Stomach smooth muscle (tissue), 2 donors: ENCODE results near the gene CEP57L1.
"Not testable (repeated sequence)": the region's sequence is repeated elsewhere in the genome, so short reads cannot be mapped to it uniquely, and the experiment has no call there.

Source experiments
- H3K27ac ChIP-seq: one replicate; pipeline ENCODE4 v1.7.0; 2013; ENCODE audit warnings: mild to moderate bottlenecking, low read length, inconsistent platforms
- H3K27me3 ChIP-seq, 2 donors: one replicate each; pipeline ENCODE4 v1.7.0; 2013; ENCODE audit warnings: low read length in 2 of 2; ENCODE audit not compliant: insufficient read depth in 2 of 2, control insufficient read depth in 1 of 2
- H3K36me3 ChIP-seq, 2 donors: one replicate each; pipeline ENCODE4 v1.7.0; 2013; ENCODE audit warnings: low read length in 2 of 2; ENCODE audit not compliant: control insufficient read depth in 2 of 2, insufficient read depth in 2 of 2
- H3K4me1 ChIP-seq: one replicate; pipeline ENCODE4 v1.7.0; 2013; ENCODE audit warnings: low read length; ENCODE audit not compliant: control insufficient read depth, insufficient read depth
- H3K4me3 ChIP-seq, 2 donors: one replicate each; pipeline ENCODE4 v1.7.0; 2013; ENCODE audit warnings: low read length in 2 of 2
- H3K9ac ChIP-seq, 2 donors: one replicate each; pipeline ENCODE4 v1.7.0; 2013; ENCODE audit warnings: low read length in 2 of 2, mild to moderate bottlenecking in 1 of 2
- H3K9me3 ChIP-seq, 2 donors: one replicate each; pipeline ENCODE4 v1.7.0; 2013; ENCODE audit warnings: low read length in 2 of 2; ENCODE audit not compliant: control insufficient read depth in 2 of 2
- donor health status: healthy.
- donor health status: Pancreatic carcinoma.

Gene CEP57L1

DNA sequence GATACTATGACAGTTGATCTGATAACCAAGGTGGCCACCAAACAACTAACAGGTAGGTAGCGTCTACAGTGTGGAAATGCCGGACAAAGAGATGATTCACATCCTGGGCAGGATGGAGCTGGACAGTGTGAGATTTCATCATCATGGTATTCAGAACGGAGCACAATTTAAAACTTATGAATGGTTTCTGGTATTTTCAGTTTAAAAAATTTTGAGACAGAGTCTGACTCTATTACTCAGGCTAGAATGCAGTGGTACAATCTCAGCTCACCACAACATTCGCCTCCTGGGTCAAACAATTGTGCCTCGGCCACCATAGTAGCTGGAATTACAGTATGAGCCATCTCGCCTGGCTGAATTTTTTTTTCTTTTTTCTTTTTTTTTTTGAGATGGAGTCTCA, 43.8 kb downstream of the CEP57L1 start:
- H3K27me3 ChIP-seq: no peaks in the 10 kb centered on the region
- no peak overlapping the region for H3K27ac ChIP-seq
- no peak overlapping the region for H3K9ac ChIP-seq
- H3K9me3 ChIP-seq: no peaks in the 10 kb centered on the region
- H3K4me3 ChIP-seq: no peak overlapping the region
- H3K36me3 ChIP-seq: no peaks in the 10 kb centered on the region
- no peaks in the 10 kb centered on the region for H3K4me1 ChIP-seq

DNA sequence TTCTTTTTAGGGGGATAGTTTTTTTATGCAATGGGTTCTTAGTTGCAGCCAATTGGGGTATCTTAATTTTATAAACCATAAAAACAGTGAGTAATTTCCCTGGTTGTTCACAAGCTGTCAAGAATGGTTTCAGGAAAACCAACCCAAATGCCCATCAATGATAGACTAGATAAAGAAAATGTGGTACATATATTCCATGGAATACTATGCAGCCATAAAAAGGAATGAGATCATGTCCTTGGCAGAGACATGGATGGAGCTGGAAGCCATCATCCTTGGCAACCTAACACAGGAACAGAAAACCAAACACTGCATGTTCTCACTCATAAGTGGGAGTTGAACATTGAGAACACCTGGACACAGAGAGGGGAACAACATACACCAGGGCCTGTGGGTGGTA, 46.8 kb downstream of the CEP57L1 start:
- H3K4me3 ChIP-seq, H3K9me3 ChIP-seq, H3K9ac ChIP-seq, H3K4me1 ChIP-seq, H3K27me3 ChIP-seq, H3K36me3 ChIP-seq, H3K27ac ChIP-seq: not testable (repeated sequence)

DNA sequence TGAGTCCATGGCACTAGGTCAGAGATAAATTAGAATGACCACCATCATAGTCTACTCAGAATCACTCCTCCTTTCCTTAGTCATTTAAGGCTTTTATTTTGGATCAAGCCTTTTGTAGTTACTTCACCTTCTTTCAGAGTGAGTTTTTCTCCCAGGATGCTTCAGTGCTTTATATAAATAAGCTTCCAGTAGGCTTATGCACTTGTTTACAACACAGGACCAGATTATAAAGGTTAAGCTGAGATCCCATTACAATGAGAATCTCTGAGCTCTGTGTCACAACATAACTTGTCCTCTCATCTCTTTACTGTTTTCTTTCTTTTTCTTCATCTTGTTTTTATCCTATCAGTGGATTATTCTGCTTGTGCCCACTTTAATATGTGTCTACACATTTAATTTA, 47.9 kb downstream of the CEP57L1 start:
- no peaks in the 10 kb centered on the region for H3K4me1 ChIP-seq
- no peaks in the 10 kb centered on the region for H3K36me3 ChIP-seq
- H3K9ac ChIP-seq: no peak overlapping the region
- H3K9me3 ChIP-seq: no peaks in the 10 kb centered on the region
- no peak overlapping the region for H3K4me3 ChIP-seq
- no peaks in the 10 kb centered on the region for H3K27me3 ChIP-seq
- no peak overlapping the region for H3K27ac ChIP-seq

DNA sequence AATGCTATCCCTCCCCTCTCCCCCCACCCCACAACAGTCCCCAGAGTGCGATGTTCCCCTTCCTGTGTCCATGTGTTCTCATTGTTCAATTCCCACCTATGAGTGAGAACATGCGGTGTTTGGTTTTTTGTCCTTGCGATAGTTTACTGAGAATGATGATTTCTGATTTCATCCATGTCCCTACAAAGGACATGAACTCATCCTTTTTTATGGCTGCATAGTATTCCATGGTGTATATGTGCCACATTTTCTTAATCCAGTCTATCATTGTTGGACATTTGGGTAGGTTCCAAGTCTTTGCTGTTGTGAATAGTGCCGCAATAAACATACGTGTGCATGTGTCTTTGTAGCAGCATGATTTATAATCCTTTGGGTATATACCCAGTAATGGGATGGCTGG, 52.9 kb downstream of the CEP57L1 start:
- H3K4me3 ChIP-seq, H3K36me3 ChIP-seq, H3K27ac ChIP-seq, H3K27me3 ChIP-seq, H3K4me1 ChIP-seq, H3K9me3 ChIP-seq, H3K9ac ChIP-seq: not testable (repeated sequence)

DNA sequence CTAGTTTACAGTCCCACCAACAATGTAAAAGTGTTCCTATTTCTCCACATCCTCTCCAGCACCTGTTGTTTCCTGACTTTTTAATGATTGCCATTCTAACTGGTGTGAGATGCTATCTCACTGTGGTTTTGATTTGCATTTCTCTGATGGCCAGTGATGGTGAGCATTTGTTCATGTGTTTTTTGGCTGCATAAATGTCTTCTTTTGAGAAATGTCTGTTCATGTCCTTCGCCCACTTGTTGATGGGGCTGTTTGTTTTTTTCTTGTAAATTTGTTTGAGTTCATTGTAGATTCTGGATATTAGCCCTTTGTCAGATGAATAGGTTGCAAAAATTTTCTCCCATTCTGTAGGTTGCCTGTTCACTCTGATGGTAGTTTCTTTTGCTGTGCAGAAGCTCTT, 53.4 kb downstream of the CEP57L1 start:
- not testable (repeated sequence) for H3K27me3 ChIP-seq, H3K9ac ChIP-seq, H3K27ac ChIP-seq, H3K4me1 ChIP-seq, H3K36me3 ChIP-seq, H3K9me3 ChIP-seq, H3K4me3 ChIP-seq

DNA sequence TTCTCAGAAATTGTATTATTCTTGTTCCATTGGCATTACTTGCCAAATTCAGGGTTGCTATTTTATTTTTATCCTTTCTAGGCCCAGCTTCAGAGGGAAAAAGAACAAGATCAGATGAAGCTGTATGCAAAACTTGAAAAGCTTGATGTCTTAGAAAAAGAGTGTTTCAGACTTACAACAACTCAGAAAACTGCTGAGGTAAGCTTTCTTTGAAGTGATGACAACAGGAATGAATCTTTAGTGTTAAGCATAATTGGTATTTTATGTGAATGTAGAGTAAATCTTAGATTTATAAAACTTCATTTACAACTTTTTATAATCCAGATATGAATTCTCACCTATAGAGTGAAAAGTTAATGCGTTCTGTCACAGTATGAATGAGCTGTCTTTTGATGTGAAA, 58.4 kb downstream of the CEP57L1 start:
- Histone ChIP-seq H3K4me1 (no peaks in the 10 kb centered on the region), H3K36me3 (no peaks in the 10 kb centered on the region), H3K9ac (no peak overlapping the region), H3K9me3 (no peaks in the 10 kb centered on the region), H3K27me3 (no peaks in the 10 kb centered on the region), H3K4me3 (no peak overlapping the region), H3K27ac (no peak overlapping the region)

DNA sequence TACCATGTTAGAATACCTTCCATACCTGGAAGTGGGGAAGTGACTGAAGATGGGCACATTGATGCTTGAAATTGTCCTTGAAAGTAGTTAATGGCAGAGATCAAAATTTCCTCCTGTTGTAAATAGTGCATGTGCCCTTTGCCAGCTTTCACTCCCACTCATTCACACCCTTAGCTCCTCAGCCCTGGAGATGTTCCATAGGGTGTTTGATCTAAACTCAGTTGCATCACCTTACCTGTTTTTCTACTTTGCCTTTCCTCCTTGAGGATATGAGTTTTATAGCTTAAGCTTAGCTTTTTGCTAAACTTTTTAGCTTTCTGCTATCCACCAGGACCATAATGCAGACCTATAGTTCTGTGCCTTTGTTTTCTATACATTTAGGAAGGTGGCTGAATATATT, 69.0 kb downstream of the CEP57L1 start:
- no peak overlapping the region for H3K27ac ChIP-seq
- H3K4me3 ChIP-seq: no peak overlapping the region
- H3K27me3 ChIP-seq: no peaks in the 10 kb centered on the region
- no peak overlapping the region for H3K9ac ChIP-seq
- H3K36me3 ChIP-seq: peaks cover 0 to 2% of the 10 kb centered on the region in 2 donors
- H3K9me3 ChIP-seq: no peaks in the 10 kb centered on the region
- H3K4me1 ChIP-seq: no peaks in the 10 kb centered on the region

DNA sequence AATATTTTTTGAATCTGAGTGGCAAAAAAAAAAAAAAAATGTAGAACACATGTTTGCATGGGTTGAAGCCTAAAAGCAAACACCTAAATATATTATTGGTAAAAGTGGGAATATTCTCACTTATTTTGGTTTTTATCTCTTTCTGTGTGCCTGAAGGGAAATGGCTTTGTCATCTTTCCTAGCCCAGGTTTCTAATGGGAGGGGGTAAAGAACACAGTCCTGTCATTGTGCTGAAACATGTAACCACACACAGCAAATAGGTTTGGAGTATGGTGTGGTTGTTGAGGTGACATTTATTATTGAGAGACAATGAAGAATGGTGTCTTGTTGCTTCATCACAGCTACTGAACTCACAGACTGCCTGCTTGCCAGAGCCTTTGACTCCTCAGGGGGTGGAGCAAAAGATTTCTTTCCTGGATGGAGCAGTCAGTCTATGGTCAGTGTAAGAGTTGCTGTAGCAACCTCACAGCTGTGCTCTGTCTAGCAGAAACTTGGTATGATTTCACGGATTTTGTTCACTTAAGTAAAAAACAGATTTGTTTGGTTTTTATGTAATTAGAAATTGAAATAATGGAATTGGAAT, 70.2 kb downstream of the CEP57L1 start:
- no peak overlapping the region for H3K9ac ChIP-seq
- H3K27ac ChIP-seq: no peak overlapping the region

DNA sequence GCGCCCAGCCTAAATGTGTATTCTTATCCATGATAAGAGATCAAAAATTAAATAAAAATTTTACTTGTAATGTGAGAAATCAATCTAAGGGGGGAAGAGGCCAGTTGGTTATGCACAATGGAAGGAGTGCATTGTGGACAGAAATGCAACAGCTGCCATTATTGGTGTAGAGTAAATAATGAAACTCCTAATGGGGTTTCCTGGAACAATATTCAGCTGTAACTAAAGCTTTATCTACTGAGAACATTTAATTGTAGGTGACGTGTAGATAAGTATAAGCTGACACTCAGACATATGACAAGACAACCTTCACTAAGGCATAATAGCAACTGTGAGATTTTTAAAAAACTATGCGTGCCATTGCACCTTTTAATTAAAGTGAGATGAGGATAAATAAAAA, 71.4 kb downstream of the CEP57L1 start:
- no peak overlapping the region for H3K4me3 ChIP-seq
- H3K9ac ChIP-seq: no peak overlapping the region
- H3K9me3 ChIP-seq: no peaks in the 10 kb centered on the region
- H3K27ac ChIP-seq: no peak overlapping the region
- no peaks in the 10 kb centered on the region for H3K36me3 ChIP-seq
- no peaks in the 10 kb centered on the region for H3K4me1 ChIP-seq
- H3K27me3 ChIP-seq: no peaks in the 10 kb centered on the region

More for the DNA sequence above, 70.2 kb downstream of the CEP57L1 start:
- Histone ChIP-seq H3K4me3 (no peak overlapping the region), H3K4me1 (no peaks in the 10 kb centered on the region), H3K36me3 (peaks cover 0 to 2% of the 10 kb centered on the region in 2 donors), H3K9me3 (no peaks in the 10 kb centered on the region), H3K27me3 (no peaks in the 10 kb centered on the region)

DNA sequence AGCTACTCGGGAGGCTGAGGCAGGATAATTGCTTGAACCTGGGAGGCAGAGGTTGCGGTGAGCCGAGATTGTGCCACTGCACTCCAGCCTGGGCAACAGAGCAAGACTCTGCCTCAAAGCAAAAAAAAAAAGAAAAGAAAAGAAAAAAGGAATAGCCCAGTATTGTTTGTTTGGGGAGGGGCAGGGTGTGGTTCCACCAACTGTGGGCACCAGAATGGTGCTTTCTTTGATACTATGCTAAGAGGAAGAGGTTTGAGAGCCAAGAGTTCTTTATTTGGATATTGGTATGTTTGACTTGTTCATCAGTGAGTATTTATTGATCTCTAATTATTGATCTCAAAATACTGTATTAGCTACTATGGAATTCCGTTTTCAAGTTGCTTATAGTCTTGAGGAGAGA, 72.3 kb downstream of the CEP57L1 start:
- Histone ChIP-seq H3K4me1 (no peaks in the 10 kb centered on the region), H3K9ac (no peak overlapping the region), H3K27me3 (no peaks in the 10 kb centered on the region), H3K27ac (no peak overlapping the region), H3K36me3 (no peaks in the 10 kb centered on the region), H3K9me3 (no peaks in the 10 kb centered on the region), H3K4me3 (no peak overlapping the region)

DNA sequence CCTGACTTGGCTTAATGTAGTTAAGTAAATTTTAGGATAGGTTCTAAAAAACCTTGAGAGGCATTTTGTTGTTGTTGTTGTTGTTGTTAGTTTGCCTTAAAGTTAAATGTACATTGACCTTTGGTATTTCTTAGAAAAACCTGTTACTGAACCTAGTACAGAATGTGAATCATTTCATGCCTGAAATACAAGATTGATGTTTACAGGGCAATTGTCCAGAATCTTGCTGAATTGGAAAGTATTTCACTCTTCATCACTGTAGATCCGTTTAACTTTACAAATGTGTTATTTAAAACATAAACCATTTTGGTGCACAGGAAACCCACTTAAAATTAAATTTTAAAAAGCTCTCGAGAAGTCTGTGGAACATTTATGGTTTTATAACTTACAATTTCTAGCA, 75.0 kb downstream of the CEP57L1 start:
- H3K9ac ChIP-seq: no peak overlapping the region
- H3K27me3 ChIP-seq: no peaks in the 10 kb centered on the region
- H3K27ac ChIP-seq: no peak overlapping the region
- no peak overlapping the region for H3K4me3 ChIP-seq
- no peaks in the 10 kb centered on the region for H3K36me3 ChIP-seq
- no peaks in the 10 kb centered on the region for H3K9me3 ChIP-seq
- H3K4me1 ChIP-seq: no peaks in the 10 kb centered on the region
